Non-pigmented ciliary epithelial cell (primary cell): ENCODE results near the gene NPAS3.

ENCODE experiments used
- DNase-seq: peaks from one replicate; pipeline ENCODE4 v3.0.0-alpha.2; 2010; ENCODE audit warnings: low read depth

NPAS3 gene

GRCh38 chr14:33794791-33795305, 856.2 kb downstream of the NPAS3 start:
- DNase-seq = no peak

- peak; percentile 34 for DNase-seq
Measured at GRCh38 chr14:33796356-33796755, 857.7 kb downstream of the NPAS3 start.

- no peak for DNase-seq
Measured at GRCh38 chr14:33799705-33800570, 861.3 kb downstream of the NPAS3 start.

GRCh38 chr14:33800735-33801163, 862.1 kb downstream of the NPAS3 start:
- no peak for DNase-seq

- DNase-seq = no peak
Measured at GRCh38 chr14:33802737-33803136, 864.1 kb downstream of the NPAS3 start.

- DNase-seq = no peak
Measured at GRCh38 chr14:33805593-33805992, 866.9 kb downstream of the NPAS3 start.

GRCh38 chr14:33806905-33807304, 868.2 kb downstream of the NPAS3 start:
- no peak for DNase-seq

- no peak for DNase-seq
Measured at GRCh38 chr14:33808187-33808586, 869.5 kb downstream of the NPAS3 start.

GRCh38 chr14:33809396-33809981, 870.8 kb downstream of the NPAS3 start:
- no peak for DNase-seq

GRCh38 chr14:33810308-33810707, 871.6 kb downstream of the NPAS3 start:
- DNase-seq = no peak

GRCh38 chr14:33811721-33812120, 873.0 kb downstream of the NPAS3 start:
- no peak for DNase-seq

- no peak for DNase-seq
Measured at GRCh38 chr14:33812181-33812580, 873.5 kb downstream of the NPAS3 start.

GRCh38 chr14:33812601-33813000, 873.9 kb downstream of the NPAS3 start:
- DNase-seq = no peak

- DNase-seq = no peak
Measured at GRCh38 chr14:33814010-33814409, 875.3 kb downstream of the NPAS3 start.

GRCh38 chr14:33833706-33834465, 895.2 kb downstream of the NPAS3 start:
- no peak for DNase-seq

GRCh38 chr14:33834466-33835260, 896.0 kb downstream of the NPAS3 start:
- no peak for DNase-seq

- no peak for DNase-seq
Measured at GRCh38 chr14:33835261-33835655, 896.6 kb downstream of the NPAS3 start.

- DNase-seq = no peak
Measured at GRCh38 chr14:33835677-33836076, 897.0 kb downstream of the NPAS3 start.

GRCh38 chr14:33836203-33836899, 897.7 kb downstream of the NPAS3 start:
- no peak for DNase-seq

GRCh38 chr14:33836900-33837577, 898.4 kb downstream of the NPAS3 start:
- DNase-seq = no peak
